HCT116 (cell line): ENCODE data around the gene IQGAP2. TPM values are rescaled to one million over a fixed set of nuclear protein-coding genes. Genes with fewer than 3 reads are reported as not detected.

Experiments
- ATAC-seq: fragments of 200-7000 bp; cut with Tn5 transposase; 2 replicates; pipeline ENCODE4 v1.9.1; 2020; ENCODE audit warnings: mild to moderate bottlenecking, moderate library complexity
- BruUV-seq: library from RNA; stranded (reverse); fragments of 400-500 nt; replicated peaks from 2 replicates; lab custom pipeline; 2021; lab: Mats Ljungman, UMichigan
- CTCF ChIA-PET: fragments of 300-600 bp; sonication (Branson Sonifier 250); formaldehyde crosslinking; loops from one replicate; lab custom pipeline; 2021; ENCODE audit warnings: antibody characterized with exemption; lab: Charles Lee
- POLR2A ChIA-PET: fragments of 300-600, 350-600 bp; sonication (Branson Sonifier 250); formaldehyde crosslinking; loops from one replicate; lab custom pipeline; 2021; ENCODE audit warnings: antibody characterized with exemption; lab: Charles Lee
- RAD21 ChIA-PET, 2 experiments: fragments of 300-600 bp; sonication (Branson Sonifier 250); formaldehyde crosslinking; loops; one replicate each; lab custom pipeline; 2023; ENCODE audit warnings: low total read pairs in 2 of 2; ENCODE audit not compliant: uncharacterized antibody in 2 of 2, unreplicated experiment in 2 of 2, low non-redundant PET in 1 of 2; lab: Charles Lee
- DNase-seq: peaks from one replicate; pipeline ENCODE4 v3.0.0-alpha.2; 2010; ENCODE audit warnings: low read depth, low spot score
- H2AFZ ChIP-seq: fragments of 200-600 bp; shearing (Covaris generic), sonication (generic); 2 replicates; pipeline ENCODE4 v1.6.1; 2017; ENCODE audit warnings: low read depth, mixed run types, mixed read lengths, antibody characterized with exemption, low read length; ENCODE audit not compliant: poor library complexity, severe bottlenecking
- H3K27ac ChIP-seq: 2 replicates; pipeline ENCODE4 v1.5.1; 2012; ENCODE audit warnings: low read depth, low read length
- H3K27me3 ChIP-seq: fragments of 200-600 bp; sonication (generic); 2 replicates; pipeline ENCODE4 v1.6.1; 2016; ENCODE audit warnings: mixed run types, low read length, mixed read lengths; ENCODE audit not compliant: insufficient read depth
- H3K36me3 ChIP-seq, 2 experiments: fragments of 200-500 bp in 1 of 2; fragments of 200-600 bp in 1 of 2; sonication (Bioruptor generic) in 1 of 2; sonication (generic) in 1 of 2; 2 replicates each; pipeline versions ENCODE4 v1.5.1 to v1.6.1; 2014 to 2016; ENCODE audit warnings: low read length in 2 of 2, inconsistent platforms in 1 of 2, mixed read lengths in 1 of 2, mixed run types in 1 of 2; ENCODE audit not compliant: insufficient read depth in 2 of 2, control insufficient read depth in 1 of 2
- H3K4me1 ChIP-seq, 2 experiments: fragments of 200-600 bp in 1 of 2; sonication (generic) in 1 of 2; 2 replicates each; pipeline versions ENCODE4 v1.5.1 to v1.6.1; 2012 to 2017; ENCODE audit warnings: low read length in 2 of 2, inconsistent platforms in 1 of 2, mild to moderate bottlenecking in 1 of 2, mixed read lengths in 1 of 2, mixed run types in 1 of 2, moderate library complexity in 1 of 2; ENCODE audit not compliant: insufficient read depth in 2 of 2, control insufficient read depth in 1 of 2
- H3K4me2 ChIP-seq: fragments of 200-600 bp; sonication (generic); 2 replicates; pipeline ENCODE4 v1.6.1; 2017; ENCODE audit warnings: mixed run types, low read length, mixed read lengths
- H3K4me3 ChIP-seq, 2 experiments: fragments of 200-600 bp in 1 of 2; sonication (generic) in 1 of 2; replicated peaks in 1 of 2; 2 replicates each; pipeline ENCODE4 v1.5.1; 2011 to 2016; ENCODE audit warnings: low read length in 2 of 2, control low read depth in 1 of 2, low read depth in 1 of 2, mild to moderate bottlenecking in 1 of 2, mixed read lengths in 1 of 2, mixed run types in 1 of 2
- H3K79me2 ChIP-seq: fragments of 200-600 bp; sonication (generic); 2 replicates; pipeline ENCODE4 v1.6.1; 2017; ENCODE audit warnings: mild to moderate bottlenecking, mixed run types, low read length, moderate library complexity, mixed read lengths; ENCODE audit not compliant: insufficient read depth
- H3K9ac ChIP-seq: fragments of 200-600 bp; sonication (generic); 2 replicates; pipeline ENCODE4 v1.6.1; 2016; ENCODE audit warnings: low read length, mixed read lengths
- H3K9me2 ChIP-seq: fragments of 200-600 bp; sonication (generic), shearing (Covaris generic); 2 replicates; pipeline ENCODE4 v1.6.1; 2017; ENCODE audit warnings: mixed run types, mild to moderate bottlenecking, moderate library complexity; ENCODE audit not compliant: insufficient read depth
- H3K9me3 ChIP-seq, 2 experiments: fragments of 200-500 bp in 1 of 2; fragments of 200-600 bp in 1 of 2; sonication (Bioruptor generic) in 1 of 2; sonication (generic) in 1 of 2; 2 replicates each; pipeline ENCODE4 v1.6.1; 2014 to 2017; ENCODE audit warnings: low read length in 2 of 2, mixed read lengths in 2 of 2, inconsistent platforms in 1 of 2, low read depth in 1 of 2, mild to moderate bottlenecking in 1 of 2, mixed run types in 1 of 2, moderate library complexity in 1 of 2; ENCODE audit not compliant: control insufficient read depth in 1 of 2, insufficient read depth in 1 of 2
- H4K20me1 ChIP-seq: fragments of 200-600 bp; sonication (generic), shearing (Covaris generic); 2 replicates; pipeline ENCODE4 v1.6.1; 2017; ENCODE audit warnings: mixed run types, mild to moderate bottlenecking, moderate library complexity; ENCODE audit not compliant: insufficient read depth
- CEBPB ChIP-seq: IDR thresholded peaks from 2 replicates; pipeline ENCODE4 v1.6.1; 2012; ENCODE audit warnings: low read depth
- CTCF ChIP-seq, 3 experiments: fragments of 200-600 bp in 1 of 3; sonication (generic) in 1 of 3; IDR thresholded peaks in 2 of 3; conservative IDR thresholded peaks in 1 of 3; 2 replicates each; pipeline ENCODE4 v1.5.1; 2012 to 2017; ENCODE audit warnings: low read depth in 2 of 3, low read length in 2 of 3, antibody characterized with exemption in 1 of 3, borderline replicate concordance in 1 of 3, control low read depth in 1 of 3, mild to moderate bottlenecking in 1 of 3, mixed read lengths in 1 of 3, mixed run types in 1 of 3, moderate library complexity in 1 of 3; ENCODE audit not compliant: insufficient read depth in 1 of 3
- EGR1 ChIP-seq: IDR thresholded peaks from 2 replicates; pipeline ENCODE4 v1.6.1; 2012; ENCODE audit warnings: low read depth
- ELF1 ChIP-seq: IDR thresholded peaks from 2 replicates; pipeline ENCODE4 v1.6.1; 2012; ENCODE audit warnings: low read depth, borderline replicate concordance
- EZH2 ChIP-seq: fragments of 200-600 bp; sonication (generic); IDR thresholded peaks from 2 replicates; pipeline ENCODE4 v1.6.1; 2017; ENCODE audit warnings: antibody characterized with exemption, mixed run types
- EZH2phosphoT487 ChIP-seq: fragments of 200-600 bp; IDR thresholded peaks from 2 replicates; pipeline ENCODE4 v1.6.1; 2018; ENCODE audit warnings: antibody characterized with exemption, borderline replicate concordance
- JUND ChIP-seq: IDR thresholded peaks from 2 replicates; pipeline ENCODE4 v1.6.1; 2012
- MAX ChIP-seq: IDR thresholded peaks from 2 replicates; pipeline ENCODE4 v1.6.1; 2012
- POLR2A ChIP-seq: IDR thresholded peaks from 2 replicates; pipeline ENCODE4 v1.7.0; 2011; ENCODE audit warnings: borderline replicate concordance; ENCODE audit not compliant: insufficient read depth, insufficient read length; ENCODE audit errors: extremely low read depth
- POLR2AphosphoS5 ChIP-seq: IDR thresholded peaks from 2 replicates; pipeline ENCODE4 v1.6.1; 2011; ENCODE audit warnings: mild to moderate bottlenecking, low read depth, low read length, moderate library complexity
- RAD21 ChIP-seq: IDR thresholded peaks from 2 replicates; pipeline ENCODE4 v1.6.1; 2012; ENCODE audit warnings: low read depth, mild to moderate bottlenecking
- SP1 ChIP-seq: IDR thresholded peaks from 2 replicates; pipeline ENCODE4 v1.6.1; 2012; ENCODE audit warnings: low read depth
- SRF ChIP-seq: IDR thresholded peaks from 2 replicates; pipeline ENCODE4 v1.6.1; 2012; ENCODE audit warnings: low read depth
- TCF7L2 ChIP-seq: IDR thresholded peaks from 2 replicates; pipeline ENCODE4 v1.7.0; 2011; ENCODE audit warnings: borderline replicate concordance, inconsistent platforms; ENCODE audit not compliant: insufficient read depth, insufficient read length; ENCODE audit errors: extremely low read depth
- YY1 ChIP-seq: IDR thresholded peaks from 2 replicates; pipeline ENCODE4 v1.6.1; 2011; ENCODE audit warnings: low read length, low read depth, moderate library complexity, mild to moderate bottlenecking; ENCODE audit not compliant: insufficient replicate concordance; ENCODE audit errors: extremely low read depth
- ZBTB33 ChIP-seq: IDR thresholded peaks from 2 replicates; pipeline ENCODE4 v1.6.1; 2011; ENCODE audit warnings: mild to moderate bottlenecking, low read length, moderate library complexity; ENCODE audit not compliant: insufficient replicate concordance; ENCODE audit errors: extremely low read depth
- ZFX ChIP-seq: fragments of 450-650 bp; IDR thresholded peaks from 2 replicates; pipeline ENCODE4 v1.6.1; 2017
- ZNF274 ChIP-seq: fragments of 200-500 bp; sonication (Bioruptor generic); IDR thresholded peaks from 2 replicates; pipeline ENCODE4 v1.6.1; 2014; ENCODE audit warnings: mild to moderate bottlenecking, low read depth, low read length, inconsistent platforms
- intact Hi-C: fragments of 100-400 bp; cut with micrococcal nuclease; formaldehyde crosslinking; loops from 2 replicates; pipeline ENCODE4 v1.10.0; 2022
- total RNA-seq: library from RNA; stranded (reverse); gene quantifications from one replicate; pipeline ENCODE4 v1.2.1, GENCODE V29; 2021; ENCODE audit not compliant: unreplicated experiment

The IQGAP2 gene
- total RNA-seq, 1 experiment from 2014 or later: 2.0 TPM

- TF ChIP-seq CEBPB: no peak
- TF ChIP-seq SRF: no peak
- TF ChIP-seq POLR2AphosphoS5: no peak
- no peak for TF ChIP-seq TCF7L2
- TF ChIP-seq MAX: no peak
- no peak for TF ChIP-seq EGR1
Measured at GRCh38 chr5:76490960-76491359, 87.9 kb downstream of the IQGAP2 start (continued).

GRCh38 chr5:76492819-76493189, 89.7 kb downstream of the IQGAP2 start:
- Histone ChIP-seq H2AFZ (no peak overlapping the region), H3K9ac (no peak overlapping the region), H3K27me3 (no peaks in the 10 kb centered on the region), H3K27ac (no peak overlapping the region), H3K4me2 (no peak overlapping the region), H3K4me3 (no peak overlapping the region), H3K4me1 (no peaks in the 10 kb centered on the region), H3K9me2 (no peaks in the 10 kb centered on the region), H4K20me1 (no peaks in the 10 kb centered on the region), H3K36me3 (no peaks in the 10 kb centered on the region), H3K79me2 (no peaks in the 10 kb centered on the region), H3K9me3 (no peaks in the 10 kb centered on the region)
- ChIA-PET CTCF (no interaction called here), POLR2A (no interaction called here), RAD21 (no interaction called here)
- BruUV-seq: no TSS peak
- intact Hi-C loops: no loop called here
- ATAC-seq (no peak), DNase-seq (no peak)
- no peak for TF ChIP-seq CTCF (IDR thresholded peaks at IDR 0.05 in 2 of 3, conservative IDR thresholded peaks at IDR 0.05 in 1 of 3; ENCODE audit: borderline replicate concordance in 1 of 3, insufficient read depth in 1 of 3, low read depth in 2 of 3, low read length in 2 of 3)
- TF ChIP-seq RAD21: no peak
- no peak for TF ChIP-seq SRF
- TF ChIP-seq YY1: no peak
- no peak for TF ChIP-seq ZBTB33
- no peak for TF ChIP-seq JUND
- TF ChIP-seq EZH2: no peak
- no peak for TF ChIP-seq ZNF274
- TF ChIP-seq CEBPB: no peak
- no peak for TF ChIP-seq POLR2AphosphoS5
- TF ChIP-seq MAX: no peak
- TF ChIP-seq SP1: no peak
- TF ChIP-seq EGR1: no peak
- TF ChIP-seq POLR2A: no peak
- no peak for TF ChIP-seq ZFX
- no peak for TF ChIP-seq EZH2phosphoT487
- TF ChIP-seq ELF1: no peak
